ENCODE results near the gene ACP7.
"Not testable (repeated sequence)": the region's sequence is repeated elsewhere in the genome, so short reads cannot be mapped to it uniquely, and the experiment has no call there.

Gene ACP7

GRCh38 chr19:39060171-39060570, 24.0 kb upstream of the ACP7 start:
- DNase-seq (ENCODE audit: low read depth): no peak
- H3K4me3 ChIP-seq (ENCODE audit: low read depth, low read length): no peak overlapping the region
- no peak for TF ChIP-seq CTCF (conservative IDR thresholded peaks at IDR 0.05; ENCODE audit: low read depth, low read length)

GRCh38 chr19:39064405-39064804, 19.8 kb upstream of the ACP7 start:
- no peak overlapping the region for H3K4me3 ChIP-seq (ENCODE audit: low read depth, low read length)
- no peak for DNase-seq (ENCODE audit: low read depth)
- no peak for TF ChIP-seq CTCF (conservative IDR thresholded peaks at IDR 0.05; ENCODE audit: low read depth, low read length)

GRCh38 chr19:39065928-39066327, 18.2 kb upstream of the ACP7 start:
- no peak for TF ChIP-seq CTCF (conservative IDR thresholded peaks at IDR 0.05; ENCODE audit: low read depth, low read length)
- DNase-seq (ENCODE audit: low read depth): no peak
- no peak overlapping the region for H3K4me3 ChIP-seq (ENCODE audit: low read depth, low read length)

DNA sequence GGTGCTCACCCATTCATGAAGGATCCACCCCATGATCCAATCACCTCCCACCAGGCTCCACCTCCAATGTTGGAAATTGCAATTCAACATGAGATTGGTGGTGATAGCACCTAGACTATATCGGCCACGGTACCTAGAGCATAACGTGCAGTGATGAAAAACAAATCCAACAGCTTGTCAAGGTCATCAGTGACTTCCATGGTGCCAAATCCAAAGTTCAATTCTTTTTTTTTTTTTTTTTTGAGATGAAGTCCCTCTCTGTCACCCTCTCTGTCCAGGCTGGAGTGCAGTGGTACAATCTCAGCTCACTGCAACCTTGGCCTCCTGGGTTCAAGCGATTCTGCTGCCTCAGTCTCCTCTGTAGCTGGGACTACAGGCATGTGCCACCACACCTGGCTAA, 17.1 kb upstream of the ACP7 start:
- no peak for DNase-seq (ENCODE audit: low read depth)
- no peak for TF ChIP-seq CTCF (conservative IDR thresholded peaks at IDR 0.05; ENCODE audit: low read depth, low read length)
- no peak overlapping the region for H3K4me3 ChIP-seq (ENCODE audit: low read depth, low read length)

DNA sequence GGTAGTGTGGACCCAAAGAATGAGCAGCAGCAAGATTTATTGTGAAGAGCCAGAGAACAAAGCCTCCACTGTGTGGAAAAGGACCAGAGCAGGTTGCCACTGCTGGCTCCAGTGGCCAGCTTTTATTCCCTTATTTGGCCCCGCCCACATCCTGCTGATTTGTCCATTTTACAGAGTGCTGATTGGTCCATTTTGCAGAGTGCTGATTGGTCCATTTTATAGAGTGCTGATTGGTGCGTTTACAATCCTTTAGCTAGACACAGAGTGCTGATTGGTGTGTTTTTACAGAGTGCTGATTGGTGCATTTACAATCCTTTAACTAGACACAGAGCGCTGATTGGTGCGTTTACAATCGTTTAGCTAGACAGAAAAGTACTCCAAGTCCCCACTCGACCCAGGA, 15.9 kb upstream of the ACP7 start:
- H3K4me3 ChIP-seq (ENCODE audit: low read depth, low read length); DNase-seq (ENCODE audit: low read depth): not testable (repeated sequence)

DNA sequence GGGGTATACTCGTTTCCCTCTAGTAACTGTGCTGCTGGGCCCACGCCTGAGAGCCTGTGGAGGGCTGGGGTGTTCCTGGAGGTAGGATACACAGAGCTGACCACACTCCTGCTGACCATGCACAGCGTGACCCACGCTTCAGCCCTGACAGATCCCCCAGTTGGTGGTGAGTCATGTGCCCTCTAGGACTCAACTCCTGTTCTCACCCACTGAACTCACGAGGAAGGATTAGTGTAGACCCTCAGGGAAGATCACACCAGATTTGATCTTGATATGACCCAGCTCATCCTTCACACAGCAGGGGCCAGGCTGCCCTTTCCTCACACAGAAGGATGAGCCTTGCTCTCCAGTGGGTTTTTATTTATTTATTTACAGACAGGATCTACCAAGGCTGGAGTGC, 13.3 kb upstream of the ACP7 start:
- no peak overlapping the region for H3K4me3 ChIP-seq (ENCODE audit: low read depth, low read length)
- no peak for TF ChIP-seq CTCF (conservative IDR thresholded peaks at IDR 0.05; ENCODE audit: low read depth, low read length)
- DNase-seq (ENCODE audit: low read depth): peak; percentile 49

GRCh38 chr19:39074205-39074692, 9.9 kb upstream of the ACP7 start:
- DNase-seq (ENCODE audit: low read depth): no peak
- no peak for TF ChIP-seq CTCF (conservative IDR thresholded peaks at IDR 0.05; ENCODE audit: low read depth, low read length)
- H3K4me3 ChIP-seq (ENCODE audit: low read depth, low read length): no peak overlapping the region

- TF ChIP-seq CTCF (conservative IDR thresholded peaks at IDR 0.05; ENCODE audit: low read depth, low read length): no peak
- DNase-seq (ENCODE audit: low read depth): no peak
- no peak overlapping the region for H3K4me3 ChIP-seq (ENCODE audit: low read depth, low read length)
Observed at GRCh38 chr19:39074942-39075341, 9.2 kb upstream of the ACP7 start.
